GM12878 (cell line): ENCODE data around the gene SUPT3H. TPM values are rescaled to one million over a fixed set of nuclear protein-coding genes. Genes with fewer than 3 reads are reported as not detected.

ENCODE experiments used
- CREM ChIP-seq: IDR thresholded peaks from 2 replicates; pipeline ENCODE4 v1.6.1; 2014; ENCODE audit warnings: antibody characterized with exemption, low read depth
- HCFC1 ChIP-seq: fragments of 150-350 bp; IDR thresholded peaks from 2 replicates; pipeline ENCODE4 v1.6.1; 2014; ENCODE audit warnings: low read length
- MEF2A ChIP-seq: IDR thresholded peaks from 2 replicates; pipeline ENCODE4 v1.6.1; 2011; ENCODE audit warnings: low read depth, mild to moderate bottlenecking, low read length, moderate library complexity; ENCODE audit not compliant: insufficient read depth
- NFXL1 ChIP-seq: fragments of 450-650 bp; IDR thresholded peaks from 2 replicates; pipeline ENCODE4 v1.6.1; 2017; ENCODE audit warnings: antibody characterized with exemption, mild to moderate bottlenecking, borderline replicate concordance
- NRF1 ChIP-seq: conservative IDR thresholded peaks from 2 replicates; pipeline ENCODE4 v1.6.1; 2011; ENCODE audit warnings: mild to moderate bottlenecking, low read depth, low read length, improper control_type of control experiment
- PKNOX1 ChIP-seq: fragments of 450-650 bp; IDR thresholded peaks from 2 replicates; pipeline ENCODE4 v1.6.1; 2016; ENCODE audit warnings: mild to moderate bottlenecking
- RCOR1 ChIP-seq: conservative IDR thresholded peaks from 2 replicates; pipeline ENCODE4 v1.6.1; 2012; ENCODE audit warnings: low read depth, low read length, improper control_type of control experiment
- REST ChIP-seq: IDR thresholded peaks from 2 replicates; pipeline ENCODE4 v1.6.1; 2012; ENCODE audit warnings: mild to moderate bottlenecking, low read depth, low read length
- RUNX3 ChIP-seq: IDR thresholded peaks from 2 replicates; pipeline ENCODE4 v1.6.1; 2012; ENCODE audit warnings: low read length, inconsistent platforms
- SMC3 ChIP-seq: IDR thresholded peaks from 2 replicates; pipeline ENCODE4 v1.6.1; 2011; ENCODE audit warnings: low read length, improper control_type of control experiment, borderline replicate concordance
- TARDBP ChIP-seq: IDR thresholded peaks from 2 replicates; pipeline ENCODE4 v1.6.1; 2016; ENCODE audit warnings: borderline replicate concordance
- YBX1 ChIP-seq: fragments of 450-650 bp; IDR thresholded peaks from 2 replicates; pipeline ENCODE4 v1.6.1; 2016; ENCODE audit warnings: antibody characterized with exemption
- YY1 ChIP-seq: IDR thresholded peaks from 2 replicates; pipeline ENCODE4 v1.6.1; 2011; ENCODE audit warnings: low read depth, mild to moderate bottlenecking, low read length
- ZNF217 ChIP-seq: fragments of 450-650 bp; IDR thresholded peaks from 2 replicates; pipeline ENCODE4 v1.6.1; 2017; ENCODE audit warnings: antibody characterized with exemption, mild to moderate bottlenecking
- ZNF687 ChIP-seq: fragments of 450-650 bp; IDR thresholded peaks from 2 replicates; pipeline ENCODE4 v1.6.1; 2017; ENCODE audit warnings: mild to moderate bottlenecking, moderate library complexity
- polyA plus RNA-seq, 11 experiments: library from polyadenylated mRNA; depleted of rRNA in 4 of 11; unstranded in 6 of 11; stranded (reverse) in 5 of 11; fragments of >200 nt; fragmentation: Nextera tagmentation in 4 of 11; fragmentation: Illumina TruSeq in 1 of 11; extraction: Ambion mirVana in 4 of 11; extraction: Trizol in 1 of 11; gene quantifications; 1 replicate in 1 of 11; 2 replicates in 10 of 11; pipeline versions ENCODE4 v1.2.1 to v1.2.3, GENCODE V29; 2011 to 2016; ENCODE audit warnings: inconsistent platforms in 2 of 11, missing spikeins in 2 of 11, low read depth in 1 of 11
- total RNA-seq, 4 experiments: library from RNA; depleted of rRNA in 3 of 4; stranded (reverse); fragments of >200 nt in 3 of 4; fragmentation: Illumina TruSeq in 1 of 4; extraction: Trizol in 1 of 4; gene quantifications; 2 replicates each; pipeline versions ENCODE4 v1.2.1 to v1.2.3, GENCODE V29; 2013 to 2021
- TF ChIP-seq, protein P1 (sequence below): IDR thresholded peaks from 2 replicates; pipeline ENCODE4 v1.6.1; 2012; ENCODE audit warnings: improper control_type of control experiment, low read depth, low read length; ENCODE audit not compliant: insufficient replicate concordance

The SUPT3H gene
- total and polyA plus RNA-seq, 10 of the 15 experiments (the other 5 are each of a cell fraction or from before 2014, with no cell fraction given): 0.51 to 3.7 (median 2.0) TPM

GRCh38 chr6:44867571-44868334, 510.0 kb downstream of the SUPT3H start (continued):
- TF ChIP-seq PKNOX1: no peak
- TF ChIP-seq ZNF687: peak; percentile 28; the same call in 1 of the 2 replicates
- no peak for TF ChIP-seq RCOR1
- TF ChIP-seq NRF1: no peak
- TF ChIP-seq YBX1: no peak
- peak; percentile 64 for TF ChIP-seq YY1
- TF ChIP-seq CREM: peak; percentile 50; the same call in 1 of the 2 replicates
- no peak for TF ChIP-seq HCFC1
- peak; percentile 95 for TF ChIP-seq RUNX3
- TF ChIP-seq, protein P1, sequence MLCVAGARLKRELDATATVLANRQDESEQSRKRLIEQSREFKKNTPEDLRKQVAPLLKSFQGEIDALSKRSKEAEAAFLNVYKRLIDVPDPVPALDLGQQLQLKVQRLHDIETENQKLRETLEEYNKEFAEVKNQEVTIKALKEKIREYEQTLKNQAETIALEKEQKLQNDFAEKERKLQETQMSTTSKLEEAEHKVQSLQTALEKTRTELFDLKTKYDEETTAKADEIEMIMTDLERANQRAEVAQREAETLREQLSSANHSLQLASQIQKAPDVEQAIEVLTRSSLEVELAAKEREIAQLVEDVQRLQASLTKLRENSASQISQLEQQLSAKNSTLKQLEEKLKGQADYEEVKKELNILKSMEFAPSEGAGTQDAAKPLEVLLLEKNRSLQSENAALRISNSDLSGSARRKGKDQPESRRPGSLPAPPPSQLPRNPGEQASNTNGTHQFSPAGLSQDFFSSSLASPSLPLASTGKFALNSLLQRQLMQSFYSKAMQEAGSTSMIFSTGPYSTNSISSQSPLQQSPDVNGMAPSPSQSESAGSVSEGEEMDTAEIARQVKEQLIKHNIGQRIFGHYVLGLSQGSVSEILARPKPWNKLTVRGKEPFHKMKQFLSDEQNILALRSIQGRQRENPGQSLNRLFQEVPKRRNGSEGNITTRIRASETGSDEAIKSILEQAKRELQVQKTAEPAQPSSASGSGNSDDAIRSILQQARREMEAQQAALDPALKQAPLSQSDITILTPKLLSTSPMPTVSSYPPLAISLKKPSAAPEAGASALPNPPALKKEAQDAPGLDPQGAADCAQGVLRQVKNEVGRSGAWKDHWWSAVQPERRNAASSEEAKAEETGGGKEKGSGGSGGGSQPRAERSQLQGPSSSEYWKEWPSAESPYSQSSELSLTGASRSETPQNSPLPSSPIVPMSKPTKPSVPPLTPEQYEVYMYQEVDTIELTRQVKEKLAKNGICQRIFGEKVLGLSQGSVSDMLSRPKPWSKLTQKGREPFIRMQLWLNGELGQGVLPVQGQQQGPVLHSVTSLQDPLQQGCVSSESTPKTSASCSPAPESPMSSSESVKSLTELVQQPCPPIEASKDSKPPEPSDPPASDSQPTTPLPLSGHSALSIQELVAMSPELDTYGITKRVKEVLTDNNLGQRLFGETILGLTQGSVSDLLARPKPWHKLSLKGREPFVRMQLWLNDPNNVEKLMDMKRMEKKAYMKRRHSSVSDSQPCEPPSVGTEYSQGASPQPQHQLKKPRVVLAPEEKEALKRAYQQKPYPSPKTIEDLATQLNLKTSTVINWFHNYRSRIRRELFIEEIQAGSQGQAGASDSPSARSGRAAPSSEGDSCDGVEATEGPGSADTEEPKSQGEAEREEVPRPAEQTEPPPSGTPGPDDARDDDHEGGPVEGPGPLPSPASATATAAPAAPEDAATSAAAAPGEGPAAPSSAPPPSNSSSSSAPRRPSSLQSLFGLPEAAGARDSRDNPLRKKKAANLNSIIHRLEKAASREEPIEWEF: no peak
- no peak for TF ChIP-seq NFXL1
- TF ChIP-seq SMC3: no peak
- TF ChIP-seq MEF2A: 0 out of 2 replicates have a peak, but pooled peaks have one; percentile 25
- TF ChIP-seq ZNF217: peak; percentile 59; the same call in 1 of the 2 replicates
- TF ChIP-seq REST: no peak
- TF ChIP-seq TARDBP: no peak
